GM21528 (cell line): ENCODE data around the gene CACNG5.

Source experiments
- ATAC-seq: cut with Tn5 transposase; IDR thresholded peaks from one replicate; pipeline ENCODE4 v1.9.1; 2021; ENCODE audit warnings: mild to moderate bottlenecking, moderate library complexity; ENCODE audit not compliant: unreplicated experiment, low FRiP score

CACNG5 gene, protein sequence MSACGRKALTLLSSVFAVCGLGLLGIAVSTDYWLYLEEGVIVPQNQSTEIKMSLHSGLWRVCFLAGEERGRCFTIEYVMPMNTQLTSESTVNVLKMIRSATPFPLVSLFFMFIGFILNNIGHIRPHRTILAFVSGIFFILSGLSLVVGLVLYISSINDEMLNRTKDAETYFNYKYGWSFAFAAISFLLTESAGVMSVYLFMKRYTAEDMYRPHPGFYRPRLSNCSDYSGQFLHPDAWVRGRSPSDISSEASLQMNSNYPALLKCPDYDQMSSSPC

DNA sequence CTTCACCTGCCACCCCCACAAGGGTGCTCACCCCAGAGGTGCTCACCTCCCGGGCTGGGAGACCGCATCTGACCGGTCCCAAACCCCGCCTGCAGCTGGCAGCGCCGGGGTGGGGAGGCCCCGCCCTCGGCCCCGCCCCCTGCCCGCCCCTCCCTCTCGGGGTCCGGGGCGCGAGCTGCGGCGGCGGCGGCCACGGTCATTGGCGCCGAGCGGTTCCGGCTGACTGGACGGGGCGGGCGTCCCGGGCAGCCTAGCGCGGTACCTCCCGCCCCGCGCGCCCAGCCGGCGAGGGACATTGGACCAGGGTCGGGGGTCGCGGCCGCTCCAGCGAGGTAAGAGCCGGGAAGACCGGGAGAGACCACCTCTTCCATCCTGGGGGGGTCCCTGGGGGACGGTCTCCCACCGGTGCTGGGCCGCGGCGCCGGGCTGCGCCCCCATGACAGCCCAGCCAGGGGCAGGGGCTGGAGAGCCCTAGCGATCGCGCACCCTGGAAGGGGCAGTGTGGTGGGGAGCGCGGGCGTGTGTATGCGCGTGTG lies at the start of gene CACNG5:
TSS of gene CACNG5 (plus strand) at position 199 of the 536 bp plus-strand sequence. CDS start 42,216 bp downstream, outside the sequence.
- no peak for ATAC-seq

DNA sequence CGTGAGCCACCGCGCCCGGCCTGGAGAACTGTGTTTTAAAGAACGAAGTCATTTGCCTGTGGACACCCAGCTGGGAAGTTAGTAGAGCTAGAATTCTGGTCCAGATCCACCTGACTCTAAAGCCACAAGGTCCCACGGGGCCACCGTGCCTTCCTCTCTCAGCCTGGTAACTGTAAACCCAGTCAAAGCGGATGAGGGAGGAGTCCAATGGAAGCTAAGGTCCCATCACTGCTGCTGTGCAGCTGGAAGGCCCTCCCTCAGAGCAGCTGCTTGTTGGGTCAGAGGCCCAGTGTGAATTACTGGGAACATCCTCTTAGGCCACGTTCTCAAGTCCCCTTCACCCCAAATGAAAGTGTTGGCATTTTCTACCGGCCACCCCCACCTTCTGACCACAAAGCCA lies 48.8 kb upstream of the CACNG5 start:
- ATAC-seq = no peak

DNA sequence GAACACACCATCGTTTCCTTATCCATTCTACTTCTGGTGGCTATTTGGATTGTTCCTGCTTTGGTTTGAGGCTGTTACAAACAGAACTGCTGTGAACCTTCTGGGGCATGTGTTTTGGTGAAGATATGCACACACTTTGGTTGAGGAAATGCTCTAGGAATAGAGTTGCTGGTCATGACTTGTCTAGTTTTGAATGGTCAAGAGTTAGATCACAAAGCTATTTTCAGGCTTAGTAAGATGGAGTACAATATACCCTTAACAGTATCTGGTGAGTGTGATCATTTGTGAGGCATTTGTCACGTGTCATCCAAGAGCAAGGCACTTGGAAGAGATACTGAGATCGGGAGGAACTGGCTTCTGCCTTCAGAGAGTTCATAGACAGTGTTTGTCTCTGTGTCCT lies 47.0 kb upstream of the CACNG5 start:
- no peak for ATAC-seq

DNA sequence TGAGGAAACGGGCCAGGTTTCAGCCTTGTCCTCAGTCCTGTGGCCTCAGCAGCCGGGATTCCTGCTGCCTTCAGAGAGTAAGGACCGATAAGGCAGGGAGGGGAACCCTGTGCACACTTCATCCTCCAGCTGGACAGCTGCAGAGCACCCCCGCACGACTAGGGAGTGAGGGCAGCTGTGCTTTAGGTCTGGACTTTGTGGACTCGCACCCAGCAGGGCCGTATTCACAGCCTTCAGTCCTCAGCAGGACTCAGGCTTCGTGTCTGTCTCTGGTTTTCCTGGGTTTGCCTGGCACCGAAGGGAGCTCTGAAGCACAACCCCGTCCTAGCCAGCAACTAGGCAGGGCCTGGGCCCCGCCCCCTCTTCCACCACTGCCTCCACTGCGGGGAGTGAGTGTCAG lies 45.8 kb upstream of the CACNG5 start:
- ATAC-seq = no peak

DNA sequence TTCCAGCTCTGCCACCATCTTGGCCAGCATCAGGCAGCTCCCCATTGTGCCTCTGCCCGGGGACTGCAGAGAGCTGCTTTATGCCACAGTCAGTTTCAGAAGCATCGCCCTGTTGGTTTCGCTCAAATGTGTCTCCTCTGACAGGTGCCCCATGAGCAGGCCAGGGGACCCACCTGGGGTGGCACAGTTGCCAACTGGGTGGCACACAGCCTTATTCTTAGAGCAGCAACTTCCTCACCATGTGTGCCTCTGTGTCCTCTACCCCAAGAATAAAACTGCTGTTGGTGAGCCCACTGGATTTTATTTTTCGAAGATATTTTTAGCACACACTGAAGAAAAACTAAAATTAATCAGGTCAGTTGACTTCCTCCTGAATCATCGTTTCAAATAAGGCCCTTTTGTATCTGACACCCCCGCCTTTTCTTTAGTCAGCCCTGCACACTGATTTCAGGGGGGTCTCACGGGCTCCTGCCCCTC lies 44.9 kb upstream of the CACNG5 start:
- no peak for ATAC-seq

DNA sequence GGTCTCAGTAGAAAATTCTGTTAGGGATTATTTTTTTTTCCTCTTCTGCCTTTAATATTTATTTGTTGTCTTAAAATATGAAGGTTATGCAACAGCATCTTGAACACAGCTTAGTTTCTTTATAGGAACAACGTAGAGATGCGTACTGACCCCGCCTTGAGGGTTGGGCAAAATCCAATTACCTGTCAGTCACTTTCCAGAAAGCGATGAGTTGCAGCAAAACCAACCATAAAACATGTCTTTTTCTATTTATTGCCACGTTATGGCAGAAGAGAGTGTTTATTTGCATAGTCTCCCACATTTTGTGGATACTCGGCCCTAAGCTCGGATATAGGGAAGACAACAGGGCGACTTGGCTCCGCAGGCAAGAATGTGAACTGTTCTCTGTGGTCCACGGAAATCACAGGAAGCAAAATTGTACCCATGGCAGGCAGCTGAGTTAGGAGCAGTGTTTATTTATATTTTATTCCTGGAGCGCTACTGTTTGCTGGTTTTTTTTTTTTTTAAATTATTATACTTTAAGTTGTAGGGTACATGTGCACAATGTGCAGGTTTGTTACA lies 44.3 kb upstream of the CACNG5 start:
- no peak for ATAC-seq

DNA sequence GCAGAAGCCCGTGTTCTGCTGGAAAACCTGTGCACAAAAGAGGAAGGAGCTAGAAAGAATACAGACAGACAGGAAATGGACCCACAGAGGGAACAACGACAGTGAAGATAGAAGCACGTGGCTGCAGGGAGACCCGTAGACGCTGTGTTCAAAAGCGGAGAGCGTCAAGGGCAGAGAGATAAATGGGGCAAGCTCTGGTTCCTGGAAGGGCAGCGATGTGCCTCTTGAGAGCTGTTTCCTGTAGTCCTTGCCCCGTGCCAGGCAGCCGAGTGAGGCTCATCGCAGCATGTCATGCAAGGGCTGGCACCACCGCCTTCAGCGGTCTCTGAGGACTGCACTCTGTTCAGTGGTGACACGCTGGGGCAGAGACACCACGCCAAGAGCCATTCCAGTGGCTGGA lies 43.6 kb upstream of the CACNG5 start:
- no peak for ATAC-seq

DNA sequence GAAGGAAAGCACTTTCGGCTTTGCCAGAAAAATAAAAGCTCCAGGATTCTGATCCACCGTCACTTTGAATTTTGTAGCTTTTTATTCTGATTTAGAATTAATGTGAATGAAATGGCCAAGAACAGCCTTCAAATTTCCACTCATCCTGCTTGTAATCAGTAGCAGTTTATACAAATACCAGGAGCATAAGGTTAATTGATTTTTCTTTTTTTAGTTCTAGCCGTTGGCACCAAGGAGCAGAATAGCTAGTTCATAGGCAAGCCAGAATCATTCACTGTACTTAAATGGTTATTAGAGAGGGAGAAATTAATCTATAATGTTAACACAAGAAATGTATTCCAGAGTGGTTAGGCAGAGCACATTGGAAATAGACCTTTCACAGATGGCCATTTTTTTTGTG lies 41.1 kb upstream of the CACNG5 start:
- ATAC-seq = no peak

DNA sequence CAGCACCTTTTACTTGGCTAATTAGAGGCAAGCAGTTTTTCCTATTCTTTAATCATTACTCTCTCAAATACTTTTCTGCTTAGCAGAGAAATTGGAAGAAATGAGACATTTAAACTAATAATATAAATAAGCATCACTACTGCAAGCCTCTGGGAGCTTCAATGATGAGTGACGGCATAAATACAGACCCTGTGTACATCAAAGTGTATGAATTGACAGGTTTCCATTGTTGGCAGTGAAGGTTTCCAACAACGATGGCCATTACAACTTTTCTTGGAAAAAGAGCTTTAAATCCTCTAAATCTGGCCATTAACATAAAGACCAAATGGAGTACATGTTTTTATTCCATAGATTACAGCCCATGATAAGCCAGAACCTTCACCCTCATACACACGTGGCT lies 39.4 kb upstream of the CACNG5 start:
- no peak for ATAC-seq

DNA sequence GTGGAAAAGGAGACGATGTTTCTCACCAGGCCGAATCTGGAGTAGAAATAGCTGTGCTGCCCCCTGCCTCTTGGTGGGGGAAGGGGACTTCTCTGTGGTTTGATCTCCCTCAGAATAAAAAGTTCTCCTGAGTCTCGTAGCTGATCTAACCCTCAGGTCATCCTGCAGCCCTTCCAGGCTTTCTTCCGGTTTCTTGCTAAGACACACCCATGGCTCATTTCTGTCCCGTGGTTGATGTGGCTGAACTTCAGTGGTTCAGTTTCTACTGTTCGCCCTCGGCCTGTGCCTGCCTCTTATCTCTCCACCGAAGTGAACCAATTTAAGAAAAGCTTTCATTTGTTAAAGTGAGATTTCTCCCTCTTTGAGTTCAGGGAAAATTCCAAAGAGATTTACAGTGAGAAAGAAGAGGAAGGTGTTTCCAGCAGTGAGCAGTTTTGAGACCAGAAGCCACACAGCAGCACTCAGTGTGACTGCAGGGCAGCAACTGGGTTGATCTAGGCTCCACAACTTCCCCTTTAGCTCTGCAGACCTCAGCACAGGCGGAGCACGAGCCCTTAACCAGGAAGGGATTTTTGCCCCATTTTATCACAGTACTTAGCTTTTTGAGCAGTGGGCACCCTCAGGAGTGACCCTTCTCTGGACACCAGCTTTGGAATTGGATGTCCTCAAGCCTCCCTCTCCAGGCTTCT lies 34.9 kb upstream of the CACNG5 start:
- ATAC-seq = no peak

DNA sequence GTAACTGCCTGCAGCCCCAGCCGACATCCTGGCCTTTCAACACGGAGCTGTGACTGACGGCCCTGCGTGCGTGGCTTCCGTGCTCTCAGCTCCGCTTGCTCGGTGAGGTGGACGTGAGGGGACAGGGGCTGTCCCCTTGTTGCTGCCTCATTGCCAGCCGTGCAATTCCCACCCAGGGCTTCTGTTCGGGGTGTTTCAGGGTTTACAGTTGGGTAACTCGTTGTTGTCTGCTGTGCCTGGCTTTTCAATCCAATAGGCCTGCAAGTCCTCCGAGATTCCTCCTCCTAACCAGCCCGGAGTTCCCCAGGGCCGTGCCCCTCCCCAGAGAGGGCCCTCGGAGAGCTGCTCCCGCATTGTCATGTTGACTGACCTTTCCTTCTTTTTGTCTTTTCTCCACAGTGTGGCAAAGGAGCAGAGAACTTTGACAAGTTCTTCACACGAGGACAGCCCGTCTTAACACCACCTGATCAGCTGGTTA lies 31.4 kb upstream of the CACNG5 start:
- no peak for ATAC-seq

DNA sequence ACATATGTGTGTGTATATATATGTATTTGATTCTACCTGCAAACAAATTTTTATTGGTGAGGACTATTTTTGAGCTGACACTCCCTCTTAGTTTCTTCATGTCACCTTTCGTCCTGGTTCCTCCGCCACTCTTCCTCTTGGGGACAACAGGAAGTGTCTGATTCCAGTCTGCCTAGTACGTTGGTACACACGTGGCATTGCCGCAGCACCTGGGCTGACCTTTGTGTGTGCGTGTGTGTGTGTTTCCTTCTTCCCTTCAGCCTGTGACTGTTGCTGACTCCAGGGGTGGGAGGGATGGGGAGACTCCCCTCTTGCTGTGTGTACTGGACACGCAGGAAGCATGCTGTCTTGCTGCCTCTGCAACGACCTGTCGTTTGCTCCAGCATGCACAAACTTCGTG lies 29.4 kb upstream of the CACNG5 start:
- ATAC-seq = no peak

DNA sequence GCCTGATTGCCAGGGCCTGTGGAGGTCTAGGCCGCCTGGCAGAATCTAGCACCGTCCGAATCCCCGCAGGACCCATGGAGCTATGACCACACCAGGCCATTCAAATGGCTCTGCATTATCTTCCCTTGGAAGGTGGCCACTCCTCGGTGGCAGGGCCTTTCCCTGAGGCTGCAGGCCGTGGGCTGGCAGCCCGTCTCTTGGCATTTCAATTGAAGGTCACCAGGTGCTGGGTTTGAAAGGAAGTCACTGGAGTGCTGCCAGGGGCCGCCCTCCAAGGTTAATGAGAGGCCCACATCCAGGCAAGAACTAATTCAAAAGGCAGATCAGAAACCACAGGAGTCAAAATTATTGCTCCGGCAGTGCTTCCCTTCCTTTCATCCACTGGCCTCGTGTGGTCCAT lies 27.7 kb upstream of the CACNG5 start:
- ATAC-seq = no peak

DNA sequence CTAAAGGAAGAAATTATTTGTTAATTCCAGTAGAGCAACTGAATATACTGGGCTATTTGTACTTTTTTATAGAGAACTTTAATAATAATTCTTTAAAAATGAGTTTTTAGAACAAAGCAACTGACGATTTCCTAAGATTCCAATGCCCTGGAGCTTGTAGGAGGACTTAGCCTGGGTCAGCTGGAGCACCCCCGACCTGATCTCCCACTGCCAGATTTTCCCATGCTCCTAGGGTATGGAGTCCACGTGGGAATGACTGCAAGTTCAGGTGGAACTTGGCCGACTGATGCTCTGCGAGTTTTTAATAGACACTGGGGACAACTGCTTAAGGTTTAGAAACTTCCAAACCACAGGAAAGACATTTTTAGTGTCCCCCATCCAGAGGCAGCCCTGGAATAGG lies 25.5 kb upstream of the CACNG5 start:
- ATAC-seq = no peak

DNA sequence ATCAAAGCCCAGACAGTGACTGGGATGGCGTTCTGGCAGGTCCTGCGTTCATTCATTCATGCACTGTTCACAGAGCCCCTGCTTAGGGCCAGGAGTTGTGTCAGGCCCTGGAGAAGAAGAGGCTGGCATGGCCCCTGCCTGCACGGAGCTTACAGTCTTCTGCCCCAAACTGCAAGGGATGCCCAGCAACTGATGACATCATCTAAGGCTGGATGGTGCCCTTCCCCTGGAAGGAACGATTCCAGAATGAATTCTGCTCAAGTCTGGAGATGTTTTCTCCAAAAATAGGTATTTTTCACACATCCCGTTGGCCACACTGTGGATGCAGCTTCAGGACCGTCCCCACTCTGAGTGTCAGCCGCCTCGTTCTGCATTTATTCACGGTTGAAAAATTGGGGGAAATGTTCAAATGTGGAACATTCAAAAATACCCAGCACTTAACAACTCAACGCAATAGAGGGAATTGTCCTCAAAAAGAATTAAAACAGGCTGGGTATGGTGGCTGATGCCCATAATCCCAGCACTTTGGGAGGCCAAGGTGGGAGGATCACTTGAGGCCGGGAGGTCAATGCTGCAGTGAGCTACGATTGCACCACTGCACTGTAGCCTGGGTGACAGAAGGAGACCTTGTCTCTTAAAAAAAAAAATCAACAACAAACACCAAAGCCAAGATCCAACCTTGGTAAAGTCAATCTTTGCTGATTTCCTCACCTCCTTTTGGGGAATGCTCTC lies 23.8 kb upstream of the CACNG5 start:
- ATAC-seq = no peak

DNA sequence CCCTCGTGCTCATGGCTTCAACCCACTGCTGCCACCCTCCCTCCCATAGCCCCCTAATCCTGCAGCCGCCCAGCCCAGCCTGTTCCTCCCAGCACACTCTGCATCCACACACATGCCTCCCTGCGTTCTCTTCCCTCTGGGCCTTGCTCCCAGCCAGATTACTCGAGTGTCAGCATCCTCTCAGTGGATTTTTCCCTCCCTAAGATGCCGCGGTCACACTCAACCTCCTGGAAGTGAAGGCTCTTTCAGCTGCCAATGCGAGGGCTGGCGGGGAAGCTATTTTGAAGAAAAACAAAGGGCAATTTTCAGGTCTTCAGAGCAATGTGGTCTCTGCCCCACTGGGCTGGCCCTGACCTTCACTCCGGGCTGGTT lies 23.2 kb upstream of the CACNG5 start:
- ATAC-seq = no peak

DNA sequence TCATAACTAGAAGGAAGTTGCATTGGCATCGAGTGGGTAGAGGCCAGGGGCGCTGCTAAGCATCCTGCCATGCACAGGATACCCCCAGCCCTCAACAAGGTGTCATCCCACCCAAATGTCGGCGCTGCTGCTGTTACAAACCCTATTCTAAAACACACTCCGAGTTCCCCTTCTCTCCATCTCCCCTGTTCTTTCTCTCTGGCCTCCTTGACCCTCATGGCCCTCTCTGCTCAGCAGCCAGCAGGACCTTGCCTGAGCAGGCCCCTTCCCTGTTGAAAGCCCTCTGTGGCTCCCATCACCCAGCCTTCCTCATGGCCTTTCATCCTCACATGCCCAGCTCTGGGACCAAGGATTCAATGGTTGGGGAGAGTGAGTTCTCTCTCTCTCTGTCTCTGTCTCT lies 22.3 kb upstream of the CACNG5 start:
- no peak for ATAC-seq

DNA sequence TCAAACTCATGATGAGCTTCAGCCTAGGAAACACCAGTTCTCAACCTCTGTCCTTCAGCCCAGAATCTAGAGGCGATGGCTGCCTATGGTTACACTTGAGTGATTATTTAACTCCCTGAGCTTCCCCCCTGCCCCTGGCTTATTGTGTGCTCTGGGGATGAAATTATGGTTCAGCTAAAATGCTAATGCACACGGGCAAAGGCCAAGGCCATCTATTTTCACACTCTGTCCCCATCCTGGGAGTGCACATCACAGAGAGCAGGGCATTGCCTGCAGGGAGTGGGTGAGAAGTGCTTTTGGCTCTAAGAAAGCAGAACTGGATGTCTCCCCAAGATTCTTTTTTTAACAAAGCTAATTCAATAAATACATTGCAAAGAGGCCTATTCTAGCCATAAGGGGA lies 21.6 kb upstream of the CACNG5 start:
- no peak for ATAC-seq

DNA sequence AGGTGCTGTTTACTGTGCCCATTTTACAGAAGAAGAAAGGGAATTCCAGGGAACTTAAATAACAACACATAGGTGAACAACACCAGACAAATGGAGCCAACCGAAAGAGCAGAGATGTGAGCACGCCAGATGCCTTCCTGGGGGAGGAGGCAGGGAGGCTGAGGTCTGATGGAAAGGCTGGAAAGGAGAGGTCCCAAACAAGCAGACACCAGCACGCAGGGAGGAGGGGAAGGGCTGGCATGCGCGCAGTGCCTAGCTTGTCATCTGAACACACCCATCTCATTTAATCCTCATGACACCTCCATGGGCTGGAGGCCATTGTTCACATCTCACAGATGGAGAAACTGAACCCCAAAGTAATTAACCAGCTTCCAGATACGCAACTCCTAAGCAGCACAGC lies 20.9 kb upstream of the CACNG5 start:
- ATAC-seq = no peak

DNA sequence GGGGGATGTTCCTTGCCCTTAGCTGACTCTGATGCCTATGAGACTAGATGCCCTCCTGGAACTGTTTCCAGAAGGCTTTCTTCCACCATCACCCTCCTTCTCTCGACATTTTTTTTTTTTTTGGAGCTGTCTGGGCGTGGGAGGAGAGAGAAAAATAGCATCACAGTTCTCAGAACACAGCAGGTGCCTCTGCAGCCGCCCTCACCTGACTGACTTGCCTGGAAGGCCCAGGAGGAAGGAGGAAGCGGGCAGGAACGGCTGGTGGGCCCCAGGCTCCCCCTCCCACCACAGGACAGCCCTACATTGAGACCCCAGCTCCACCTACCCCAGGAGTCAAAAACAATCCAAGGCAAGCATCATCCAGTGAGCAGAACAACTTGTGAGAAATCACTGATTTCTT lies 20.3 kb upstream of the CACNG5 start:
- no peak for ATAC-seq

DNA sequence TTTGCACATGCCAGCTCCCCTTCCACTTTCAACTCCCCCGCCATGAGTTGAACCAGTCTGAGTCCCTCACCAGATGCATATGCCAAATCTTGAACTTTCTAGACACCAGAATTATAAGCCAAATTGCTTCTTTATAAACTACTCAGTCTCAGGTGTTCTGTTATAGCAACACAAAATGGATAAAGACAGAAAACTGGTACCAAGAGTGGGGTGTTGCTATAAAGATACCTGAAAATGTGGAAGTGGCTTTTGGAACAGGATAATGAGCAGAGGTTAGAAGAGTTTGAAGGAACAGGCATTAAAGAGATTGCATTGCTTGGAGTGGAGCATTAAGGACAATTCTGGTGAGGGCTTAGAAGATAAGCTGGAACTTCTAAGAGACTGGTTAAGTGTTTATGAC lies 17.2 kb upstream of the CACNG5 start:
- ATAC-seq = no peak
